Measurements from ENCODE around the gene PFDN2.

PFDN2 gene, protein sequence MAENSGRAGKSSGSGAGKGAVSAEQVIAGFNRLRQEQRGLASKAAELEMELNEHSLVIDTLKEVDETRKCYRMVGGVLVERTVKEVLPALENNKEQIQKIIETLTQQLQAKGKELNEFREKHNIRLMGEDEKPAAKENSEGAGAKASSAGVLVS

DNA sequence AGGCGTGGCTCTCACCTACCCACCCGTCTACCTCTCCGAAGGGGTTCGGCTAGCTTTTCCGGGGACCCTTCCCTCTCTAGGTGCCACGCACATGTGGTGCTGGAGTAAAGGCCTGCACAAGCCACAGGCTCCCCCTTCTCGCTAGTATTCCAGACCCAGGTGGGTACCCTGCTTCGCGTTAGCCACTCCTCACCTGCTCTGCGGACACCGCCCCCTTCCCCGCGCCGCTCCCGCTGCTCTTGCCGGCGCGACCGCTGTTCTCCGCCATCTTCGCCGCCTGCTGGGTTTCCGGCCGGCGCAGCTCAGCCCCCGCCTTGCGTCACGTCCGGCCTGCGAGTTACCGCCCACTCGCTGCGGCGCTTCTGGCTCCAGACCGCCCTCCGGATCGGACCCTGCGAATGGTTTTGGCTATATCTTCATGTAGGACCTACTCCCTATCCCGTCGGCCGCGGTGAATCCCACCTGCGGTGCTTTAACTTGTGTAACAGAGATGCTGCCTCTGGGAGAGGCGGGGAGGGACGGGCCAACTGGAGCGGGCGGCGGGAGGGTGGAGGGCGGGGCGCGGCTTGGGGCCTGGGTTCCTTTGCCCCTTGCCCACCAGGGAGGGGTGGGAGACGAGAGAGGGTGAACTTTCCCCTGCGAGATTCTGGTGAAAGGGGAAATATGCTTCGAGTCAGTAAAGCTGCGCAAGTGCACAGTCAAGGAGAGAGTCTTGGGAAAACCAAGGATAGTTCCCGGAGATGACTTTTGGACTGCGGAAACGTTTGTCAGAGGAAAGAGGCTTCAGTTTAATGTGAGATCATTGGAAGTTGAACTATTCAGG, at the start of gene PFDN2, which contains the start of gene NIT1:
TSS of gene PFDN2 (minus strand) at position 279 of the 823 bp plus-strand sequence. CDS start at position 268, 11 bp downstream.
TSS of gene NIT1 (plus strand) at position 347 of the 823 bp plus-strand sequence. CDS start at position 419, 72 bp downstream.
- peak; percentile 68 to 79 (median 77) for DNase-seq (ENCODE audit: low read depth in 3 of 3)

DNA sequence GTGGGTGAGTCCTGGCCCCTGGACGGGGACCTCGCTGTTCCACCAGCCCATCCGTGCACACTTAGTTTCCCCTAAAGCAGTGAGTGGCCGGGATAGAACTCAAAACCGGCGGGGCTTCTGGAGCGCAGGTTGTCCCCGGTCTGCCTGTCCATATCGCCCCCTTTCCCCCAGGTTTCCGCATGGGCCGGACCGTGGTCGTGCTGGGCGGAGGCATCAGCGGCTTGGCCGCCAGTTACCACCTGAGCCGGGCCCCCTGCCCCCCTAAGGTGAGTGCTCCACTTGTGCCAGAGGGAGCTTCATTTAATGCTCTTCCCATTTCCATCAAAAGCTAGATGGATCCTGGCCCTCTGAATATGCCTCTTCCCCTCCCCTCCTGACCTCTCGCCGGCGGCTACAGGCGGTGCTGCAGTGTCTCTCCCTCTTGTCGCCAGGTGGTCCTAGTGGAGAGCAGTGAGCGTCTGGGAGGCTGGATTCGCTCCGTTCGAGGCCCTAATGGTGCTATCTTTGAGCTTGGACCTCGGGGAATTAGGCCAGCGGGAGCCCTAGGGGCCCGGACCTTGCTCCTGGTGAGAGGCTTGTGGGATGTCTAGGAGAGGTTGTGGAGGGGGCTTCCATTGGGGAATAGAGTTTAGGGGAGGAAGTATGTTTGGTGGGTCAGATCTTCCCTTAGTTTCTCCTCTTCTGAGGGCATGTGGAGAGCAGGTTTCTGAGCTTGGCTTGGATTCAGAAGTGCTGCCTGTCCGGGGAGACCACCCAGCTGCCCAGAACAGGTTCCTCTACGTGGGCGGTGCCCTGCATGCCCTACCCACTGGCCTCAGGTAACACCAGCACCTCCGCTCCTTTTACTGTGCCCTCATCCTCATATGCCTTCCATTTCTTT, 49.1 kb upstream of the PFDN2 start:
- DNase-seq (ENCODE audit: low read depth in 3 of 3) = no peak

DNA sequence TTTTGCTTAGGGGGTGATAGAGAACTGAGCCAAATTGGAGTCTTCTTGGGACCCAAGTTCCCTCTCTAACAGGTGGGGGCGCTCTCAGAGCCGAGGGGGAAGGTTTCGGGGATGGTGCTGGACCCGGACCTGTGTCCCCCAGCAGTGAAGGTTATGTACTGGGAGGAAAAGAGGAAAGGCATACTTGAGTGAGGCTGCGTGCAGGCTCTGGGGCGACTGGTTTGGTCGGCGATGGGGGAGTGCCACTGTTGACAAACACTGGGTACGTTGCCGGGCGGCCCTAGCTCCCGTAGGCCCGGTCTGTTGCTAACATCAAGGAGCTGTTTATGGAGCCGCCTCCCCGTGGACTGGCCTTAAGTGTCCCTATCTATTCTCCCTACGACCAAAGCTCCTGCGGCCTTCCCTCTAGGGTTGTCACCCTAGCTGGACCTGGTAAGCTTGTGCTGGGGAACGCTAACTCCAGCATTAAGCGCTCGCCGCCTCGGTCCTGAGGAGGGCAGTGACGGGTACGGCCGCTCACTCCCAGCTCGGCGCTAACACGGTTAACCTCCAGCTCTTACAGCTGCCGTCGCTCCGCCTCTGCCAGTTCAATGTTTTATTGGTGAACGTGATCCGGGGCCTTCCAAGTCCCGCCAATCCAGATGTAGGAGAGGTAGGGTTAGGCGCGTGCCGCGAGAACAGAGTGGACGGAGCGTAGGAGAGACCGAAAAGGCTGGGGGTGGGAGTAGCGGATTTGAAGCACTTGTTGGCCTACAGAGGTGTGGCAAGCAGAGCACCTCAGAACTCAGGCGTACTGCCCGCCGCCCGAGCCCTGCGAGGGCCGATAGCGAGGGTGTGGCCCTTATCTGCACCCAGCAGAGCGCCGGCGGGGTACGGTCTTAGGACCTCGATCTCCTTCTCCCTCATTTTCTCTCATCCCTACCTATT, 48.2 kb upstream of the PFDN2 start, which contains the start of gene PPOX:
TSS of gene PPOX (plus strand) at position 685 of the 927 bp plus-strand sequence. CDS start 422 bp downstream, outside the sequence.
- DNase-seq (ENCODE audit: low read depth in 3 of 3) = peak; percentile 65 to 82 (median 77)

DNA sequence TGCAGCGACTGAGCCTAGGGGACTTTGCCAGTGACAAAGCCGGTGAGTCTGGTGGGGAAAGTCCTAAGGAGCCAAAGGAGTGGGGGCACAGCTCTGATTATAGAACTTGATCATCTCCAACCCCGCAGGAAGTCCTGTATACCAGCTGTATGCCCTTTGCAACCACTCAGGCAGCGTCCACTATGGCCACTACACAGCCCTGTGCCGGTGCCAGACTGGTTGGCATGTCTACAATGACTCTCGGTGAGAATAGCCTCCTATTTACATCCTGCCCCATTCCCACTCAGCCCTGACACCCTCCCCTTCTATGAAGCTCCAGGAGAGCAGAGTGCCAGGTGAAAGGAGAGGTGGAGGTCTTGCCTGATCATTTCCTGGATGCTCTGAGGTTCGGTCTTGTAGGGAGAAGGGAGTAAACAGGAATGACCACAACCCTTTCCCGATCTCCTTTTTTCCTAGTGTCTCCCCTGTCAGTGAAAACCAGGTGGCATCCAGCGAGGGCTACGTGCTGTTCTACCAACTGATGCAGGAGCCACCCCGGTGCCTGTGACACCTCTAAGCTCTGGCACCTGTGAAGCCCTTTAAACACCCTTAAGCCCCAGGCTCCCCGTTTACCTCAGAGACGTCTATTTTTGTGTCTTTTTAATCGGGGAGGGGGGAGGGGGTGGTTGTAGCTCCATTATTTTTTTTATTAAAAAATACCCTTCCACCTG, 47.2 kb upstream of the PFDN2 start:
- no peak for DNase-seq (ENCODE audit: low read depth in 3 of 3)

DNA sequence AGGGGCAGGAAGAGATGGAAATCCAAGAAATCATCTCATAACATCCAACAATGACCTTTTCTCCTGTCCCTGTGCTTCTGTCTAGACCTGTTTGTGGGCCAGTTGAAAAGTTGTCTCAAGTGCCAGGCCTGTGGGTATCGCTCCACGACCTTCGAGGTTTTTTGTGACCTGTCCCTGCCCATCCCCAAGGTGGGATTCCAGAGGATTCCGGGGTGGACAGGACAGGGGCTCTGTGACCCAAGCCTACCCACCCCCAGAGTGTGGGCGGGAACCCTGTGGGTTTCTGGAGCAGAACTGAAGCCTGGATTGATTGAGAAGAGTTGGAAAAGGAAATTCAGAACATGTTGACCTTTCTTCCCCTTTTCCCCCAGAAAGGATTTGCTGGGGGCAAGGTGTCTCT, 46.0 kb upstream of the PFDN2 start:
- no peak for DNase-seq (ENCODE audit: low read depth in 3 of 3)

DNA sequence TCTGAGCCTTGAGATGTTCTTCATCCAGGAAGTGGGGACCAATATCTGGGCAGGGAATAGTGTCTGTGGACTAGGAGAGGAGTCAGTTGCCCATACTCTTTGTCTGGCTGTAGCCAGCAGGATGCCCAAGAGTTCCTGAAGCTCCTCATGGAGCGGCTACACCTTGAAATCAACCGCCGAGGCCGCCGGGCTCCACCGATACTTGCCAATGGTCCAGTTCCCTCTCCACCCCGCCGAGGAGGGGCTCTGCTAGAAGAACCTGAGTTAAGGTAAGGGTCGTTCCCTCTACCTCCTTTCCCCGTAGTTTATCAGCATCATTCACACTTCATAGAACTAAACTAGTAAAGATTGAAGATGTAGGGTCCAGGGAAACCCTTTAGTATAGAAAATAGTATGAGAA, 45.0 kb upstream of the PFDN2 start:
- no peak for DNase-seq (ENCODE audit: low read depth in 3 of 3)

DNA sequence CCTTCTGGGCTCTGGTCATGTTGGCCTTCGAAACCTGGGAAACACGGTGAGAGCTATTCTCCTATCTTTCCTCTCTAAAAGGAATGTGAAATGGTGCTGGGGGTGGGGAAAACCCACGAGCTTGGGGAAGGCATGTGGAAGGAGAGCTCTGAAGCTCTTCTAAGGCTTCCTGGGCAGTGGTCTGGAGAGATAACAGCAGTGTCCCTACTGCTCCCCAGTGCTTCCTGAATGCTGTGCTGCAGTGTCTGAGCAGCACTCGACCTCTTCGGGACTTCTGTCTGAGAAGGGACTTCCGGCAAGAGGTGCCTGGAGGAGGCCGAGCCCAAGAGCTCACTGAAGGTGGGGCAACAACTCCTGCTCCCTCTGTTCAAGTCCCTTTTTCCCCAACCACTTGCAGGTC, 44.2 kb upstream of the PFDN2 start:
- no peak for DNase-seq (ENCODE audit: low read depth in 3 of 3)

DNA sequence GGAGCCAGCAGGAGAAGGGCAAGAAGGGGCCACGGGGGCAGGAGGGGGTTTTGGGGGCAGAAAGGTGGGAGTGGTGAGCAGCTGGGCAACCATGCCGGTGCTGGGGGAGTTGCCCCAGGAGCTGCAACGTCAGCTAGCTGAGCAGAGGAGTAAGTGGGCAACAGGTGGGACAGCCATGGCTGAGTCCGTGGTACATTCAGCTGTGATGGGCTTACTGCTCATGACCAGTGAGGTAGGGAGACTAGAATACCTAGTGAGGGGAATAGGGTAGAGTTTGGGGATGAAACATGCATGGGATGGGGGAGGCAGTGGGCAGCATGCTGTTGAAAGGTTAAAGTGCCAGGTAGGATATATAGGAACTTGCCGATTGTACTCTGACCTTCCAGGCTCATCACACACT, 43.8 kb upstream of the PFDN2 start:
- DNase-seq (ENCODE audit: low read depth in 3 of 3) = no peak

DNA sequence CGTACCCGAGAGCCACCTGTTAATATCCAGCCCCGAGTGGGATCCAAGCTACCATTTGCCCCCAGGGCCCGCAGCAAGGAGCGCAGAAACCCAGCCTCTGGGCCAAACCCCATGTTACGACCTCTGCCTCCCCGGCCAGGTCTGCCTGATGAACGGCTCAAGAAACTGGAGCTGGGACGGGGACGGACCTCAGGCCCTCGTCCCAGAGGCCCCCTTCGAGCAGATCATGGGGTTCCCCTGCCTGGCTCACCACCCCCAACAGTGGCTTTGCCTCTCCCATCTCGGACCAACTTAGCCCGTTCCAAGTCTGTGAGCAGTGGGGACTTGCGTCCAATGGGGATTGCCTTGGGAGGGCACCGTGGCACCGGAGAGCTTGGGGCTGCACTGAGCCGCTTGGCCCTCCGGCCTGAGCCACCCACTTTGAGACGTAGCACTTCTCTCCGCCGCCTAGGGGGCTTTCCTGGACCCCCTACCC, 42.9 kb upstream of the PFDN2 start:
- DNase-seq (ENCODE audit: low read depth in 3 of 3) = no peak

DNA sequence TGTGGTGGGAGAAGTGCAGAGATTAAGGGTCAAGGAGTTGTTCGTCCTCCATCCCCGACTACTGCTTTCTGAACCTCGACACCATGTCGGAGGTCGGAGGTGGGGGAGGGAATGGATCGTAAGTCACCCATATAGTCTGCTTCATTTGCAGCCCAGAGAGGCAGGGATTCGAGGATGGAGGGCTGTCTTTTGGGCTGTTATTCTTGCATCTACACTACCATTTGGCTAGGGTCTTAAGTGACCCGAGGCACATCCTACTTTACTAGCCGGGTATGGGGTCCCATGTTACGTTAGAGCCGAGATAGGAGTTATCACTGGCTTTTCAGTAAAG, 42.0 kb upstream of the PFDN2 start:
- no peak for DNase-seq (ENCODE audit: low read depth in 3 of 3)

DNA sequence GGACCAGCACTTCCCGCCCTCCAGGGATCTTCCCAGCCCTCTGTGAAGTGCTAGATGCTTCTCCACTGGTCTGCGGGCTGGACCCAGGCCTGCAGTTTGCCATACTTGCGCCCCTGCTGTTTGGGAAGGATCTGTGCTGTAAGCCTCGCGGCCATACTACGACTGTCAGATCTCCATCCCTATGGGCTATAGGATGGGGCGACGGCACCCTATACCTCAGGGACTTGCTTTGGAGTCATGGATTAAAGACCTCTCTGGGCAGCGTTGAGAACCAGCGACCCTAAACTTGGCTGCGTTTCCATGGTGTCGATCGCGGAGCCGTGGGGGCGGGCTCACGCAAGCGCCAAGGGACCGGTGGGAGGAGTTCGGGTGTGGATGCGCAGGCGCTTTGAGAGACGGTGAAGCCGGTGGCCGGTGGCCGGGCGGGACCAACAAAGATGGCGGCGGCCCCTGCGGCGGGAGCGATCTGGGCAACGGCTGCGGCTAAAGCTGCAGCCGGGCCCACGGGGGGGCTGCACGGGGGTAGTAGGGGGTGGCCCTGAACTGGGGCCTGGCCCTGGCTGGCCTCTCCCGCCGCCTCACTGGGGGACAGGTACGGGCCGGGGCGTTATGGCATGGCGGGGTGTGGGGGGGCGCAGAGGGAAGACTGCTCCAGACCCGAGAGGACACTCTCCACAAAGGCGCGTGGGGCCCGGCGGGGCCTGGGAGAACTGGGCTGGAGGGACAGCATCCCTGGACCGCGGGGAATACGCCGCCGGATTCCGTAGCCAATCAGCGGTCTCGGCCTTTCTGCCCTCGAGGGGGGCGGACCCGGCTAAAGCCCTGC, 41.5 kb upstream of the PFDN2 start, which contains the start of gene USP21:
TSS of gene USP21 (plus strand) at position 414 of the 826 bp plus-strand sequence. CDS start 1,141 bp downstream, outside the sequence.
- DNase-seq (ENCODE audit: low read depth in 3 of 3) = peak; percentile 85 to 87 (median 87)

DNA sequence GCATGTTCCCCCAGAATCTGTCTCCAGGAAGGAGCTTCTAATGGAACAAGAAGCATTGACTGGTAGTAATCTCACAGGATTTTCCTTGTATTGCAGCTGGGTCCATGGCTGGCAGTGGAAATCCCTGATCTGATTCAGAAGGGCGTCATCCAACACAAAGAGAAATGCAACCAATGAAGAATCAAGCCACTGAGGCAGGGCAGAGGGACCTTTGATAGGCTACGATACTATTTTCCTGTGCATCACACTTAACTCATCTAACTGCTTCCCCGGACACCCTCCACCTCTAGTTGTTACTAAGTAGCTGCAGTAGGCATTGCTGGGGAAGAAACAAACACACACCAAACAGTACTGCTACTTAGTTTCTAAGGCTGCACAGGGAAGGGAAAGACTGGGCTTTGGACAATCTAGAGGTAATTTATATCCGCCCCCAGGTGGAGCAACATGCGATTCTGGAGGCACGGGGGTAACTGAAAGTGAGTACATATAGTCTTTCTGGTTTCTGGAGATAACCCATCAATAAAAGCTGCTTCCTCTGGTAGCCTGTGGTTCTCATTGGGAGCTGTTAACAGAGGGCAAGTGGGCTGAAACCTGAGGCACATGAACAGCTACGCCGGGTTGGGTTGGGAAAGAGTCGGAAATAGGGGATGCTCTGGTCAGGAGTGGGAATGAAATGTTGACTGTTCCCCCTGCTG, 40.6 kb upstream of the PFDN2 start:
- no peak for DNase-seq (ENCODE audit: low read depth in 3 of 3)

DNA sequence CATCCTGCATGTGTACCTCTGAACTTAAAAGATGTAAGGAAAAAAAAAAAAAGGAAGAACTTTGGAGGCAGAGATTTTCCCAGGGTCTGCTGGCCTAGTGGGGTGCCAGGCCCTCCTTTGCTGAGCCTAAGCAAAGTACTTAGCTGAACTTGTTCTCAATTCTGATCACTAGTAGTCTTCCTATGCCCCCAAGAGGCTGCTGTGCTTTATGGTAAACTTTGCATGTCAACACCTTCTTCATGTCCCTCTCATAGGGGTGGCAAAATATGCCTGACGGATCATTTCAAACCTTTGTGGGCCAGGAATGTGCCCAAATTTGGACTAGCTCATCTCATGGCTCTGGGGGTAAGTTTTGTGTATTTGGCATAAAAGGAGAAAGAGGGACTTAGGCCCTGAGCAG, 40.0 kb upstream of the PFDN2 start:
- DNase-seq (ENCODE audit: low read depth in 3 of 3) = no peak

DNA sequence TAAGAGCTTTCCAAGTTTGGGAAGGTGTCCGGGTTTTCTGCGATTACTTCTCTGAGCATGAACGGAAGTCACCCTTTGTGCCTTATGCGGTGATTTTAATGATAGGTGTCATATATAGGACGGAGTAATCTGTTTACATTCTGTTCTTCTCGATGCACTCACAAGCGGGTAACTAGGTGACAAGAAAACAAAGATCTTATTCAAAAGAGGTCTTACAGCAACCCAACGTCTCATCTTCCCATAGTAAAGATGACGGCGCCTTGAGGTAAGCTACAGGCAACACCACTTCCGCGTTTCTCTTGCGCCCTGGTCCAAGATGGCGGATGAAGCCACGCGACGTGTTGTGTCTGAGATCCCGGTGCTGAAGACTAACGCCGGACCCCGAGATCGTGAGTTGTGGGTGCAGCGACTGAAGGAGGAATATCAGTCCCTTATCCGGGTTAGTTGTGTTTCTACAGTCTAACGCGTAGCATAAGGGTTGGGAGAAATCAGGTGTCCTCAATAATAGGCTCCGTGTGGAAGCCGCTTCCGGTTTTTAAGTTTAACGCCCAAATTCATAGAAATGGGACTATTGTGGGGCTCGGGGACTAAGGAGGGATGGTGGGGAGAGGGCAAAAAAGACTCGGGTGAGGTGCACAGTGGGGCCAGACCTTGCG, 36.0 kb upstream of the PFDN2 start, which contains the start of gene UFC1:
TSS of gene UFC1 (plus strand) at position 297 of the 656 bp plus-strand sequence. CDS start at position 317, 20 bp downstream.
- peak; percentile 59 to 66 (median 61) for DNase-seq (ENCODE audit: low read depth in 3 of 3)

DNA sequence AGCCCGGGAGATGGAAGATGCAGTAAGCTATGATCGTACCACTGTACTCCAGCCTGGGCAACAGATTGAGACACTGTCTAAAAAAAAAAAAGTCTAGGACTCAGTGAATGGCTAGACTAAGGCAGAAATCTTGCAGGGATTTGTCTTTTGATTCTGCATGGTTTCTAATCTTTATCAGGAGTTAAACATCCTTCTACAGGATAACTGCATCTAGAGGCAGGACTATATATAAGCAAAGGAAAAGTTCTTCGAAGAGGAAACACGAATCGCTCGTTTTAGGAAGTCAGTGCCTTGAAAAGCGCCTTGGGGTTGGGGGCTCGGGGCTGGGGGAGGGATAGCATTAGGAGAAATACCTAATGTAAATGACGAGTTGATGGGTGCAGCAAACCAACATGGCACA, 35.3 kb upstream of the PFDN2 start:
- DNase-seq (ENCODE audit: low read depth in 3 of 3) = no peak

DNA sequence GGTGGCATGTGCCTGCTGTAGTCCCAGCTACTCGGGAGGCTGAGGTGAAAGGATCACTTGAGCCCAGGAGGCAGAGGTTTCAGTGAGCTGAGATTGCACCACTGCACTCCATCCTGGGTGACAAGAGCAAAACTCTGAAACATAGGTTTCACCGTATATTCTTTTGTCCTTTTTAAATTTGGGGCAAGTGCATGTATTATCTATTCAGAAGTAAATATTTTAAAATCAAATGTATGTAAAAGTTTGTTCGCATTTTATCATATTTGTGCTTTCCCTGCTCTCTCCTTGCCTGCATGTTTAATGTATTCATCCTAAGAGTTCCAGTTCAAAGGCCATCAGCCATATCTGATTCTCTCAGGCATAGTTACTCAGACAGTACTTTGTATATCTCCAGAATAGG, 28.0 kb upstream of the PFDN2 start:
- DNase-seq (ENCODE audit: low read depth in 3 of 3) = no peak

DNA sequence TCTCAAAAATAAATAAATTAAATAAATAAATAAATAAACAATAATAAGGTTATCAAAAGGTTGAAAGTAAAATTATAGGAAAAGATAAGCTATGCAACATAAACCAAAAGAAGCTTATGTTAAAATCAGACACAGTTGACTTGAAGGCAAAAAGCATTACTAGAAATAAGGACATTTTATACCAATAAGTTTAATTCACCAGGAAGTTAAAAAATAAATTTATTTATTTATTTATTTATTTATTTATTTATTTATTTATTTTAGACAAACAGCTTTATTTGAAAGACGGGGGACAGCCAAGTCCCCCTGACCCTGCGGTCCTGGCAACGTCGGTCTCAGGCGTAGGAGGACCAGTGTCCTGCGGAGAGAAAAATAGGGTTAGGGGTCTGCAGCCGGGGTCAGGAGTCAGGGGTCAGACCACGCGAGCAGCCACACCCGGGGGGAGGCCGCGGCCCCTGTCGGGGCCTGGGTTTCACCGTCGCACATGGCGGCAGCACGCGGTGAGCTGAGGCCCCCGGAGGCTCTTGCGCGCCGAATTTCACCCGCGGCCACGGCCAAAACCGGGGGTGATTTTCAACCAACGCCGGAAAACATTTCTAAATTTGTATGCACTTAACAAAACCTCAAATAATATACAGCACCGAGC, 23.0 kb upstream of the PFDN2 start:
- no peak for DNase-seq (ENCODE audit: low read depth in 3 of 3)

All from stimulated activated CD4-positive, alpha-beta T cell treated with anti-CD3 and anti-CD28 coated beads, TNF-alpha, amount 100 ng/mL, for 4 hours (primary cell).